AG10803 (cell line): Measurements from ENCODE around the gene KRTAP9-8.
"Not testable (repeated sequence)": the region's sequence is repeated elsewhere in the genome, so short reads cannot be mapped to it uniquely, and the experiment has no call there.

Experiments used
- DNase-seq: peaks from one replicate; pipeline ENCODE4 v3.0.0; 2010; ENCODE audit warnings: low read depth
- H3K4me3 ChIP-seq: 2 replicates; pipeline ENCODE4 v1.5.1; 2011; ENCODE audit warnings: mild to moderate bottlenecking, low read length, control low read depth
- TF ChIP-seq, protein P1 (sequence below): conservative IDR thresholded peaks from 2 replicates; pipeline ENCODE4 v1.5.1; 2011; ENCODE audit warnings: mild to moderate bottlenecking, low read length, control low read depth, inconsistent platforms

KRTAP9-8 gene, protein sequence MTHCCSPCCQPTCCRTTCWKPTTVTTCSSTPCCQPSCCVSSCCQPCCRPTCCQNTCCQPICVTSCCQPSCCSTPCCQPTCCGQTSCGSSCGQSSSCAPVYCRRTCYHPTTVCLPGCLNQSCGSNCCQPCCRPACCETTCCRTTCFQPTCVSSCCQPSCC

DNA sequence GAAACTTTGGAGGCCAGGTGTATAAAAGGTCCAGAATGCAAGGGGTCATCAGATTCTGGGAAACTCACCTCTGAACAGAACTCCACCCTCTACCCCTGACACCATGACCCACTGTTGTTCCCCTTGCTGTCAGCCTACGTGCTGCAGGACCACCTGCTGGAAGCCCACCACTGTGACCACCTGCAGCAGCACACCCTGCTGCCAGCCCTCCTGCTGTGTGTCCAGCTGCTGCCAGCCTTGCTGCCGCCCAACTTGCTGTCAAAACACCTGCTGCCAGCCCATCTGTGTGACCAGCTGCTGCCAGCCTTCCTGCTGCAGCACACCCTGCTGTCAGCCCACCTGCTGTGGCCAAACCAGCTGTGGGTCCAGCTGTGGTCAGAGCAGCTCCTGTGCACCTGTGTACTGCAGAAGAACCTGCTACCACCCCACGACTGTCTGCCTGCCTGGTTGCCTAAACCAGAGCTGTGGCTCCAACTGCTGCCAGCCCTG lies at the start of gene KRTAP9-8:
Gene KRTAP9-8, plus strand, starts transcription at position 51 of the 489 bp plus-strand sequence. Its CDS starts 53 bp downstream, at position 104.
- not testable (repeated sequence) for DNase-seq, H3K4me3 ChIP-seq

DNA sequence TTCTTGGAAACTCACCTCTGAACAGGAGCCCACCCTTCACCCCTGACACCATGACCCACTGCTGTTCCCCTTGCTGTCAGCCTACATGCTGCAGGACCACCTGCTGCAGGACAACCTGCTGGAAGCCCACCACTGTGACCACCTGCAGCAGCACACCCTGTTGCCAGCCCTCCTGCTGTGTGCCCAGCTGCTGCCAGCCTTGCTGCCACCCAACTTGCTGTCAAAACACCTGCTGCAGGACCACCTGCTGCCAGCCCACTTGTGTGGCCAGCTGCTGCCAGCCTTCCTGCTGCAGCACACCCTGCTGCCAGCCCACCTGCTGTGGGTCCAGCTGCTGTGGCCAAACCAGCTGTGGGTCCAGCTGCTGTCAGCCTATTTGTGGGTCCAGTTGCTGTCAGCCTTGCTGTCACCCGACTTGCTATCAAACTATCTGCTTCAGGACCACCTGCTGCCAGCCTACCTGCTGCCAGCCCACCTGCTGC lies 47.9 kb upstream of the KRTAP9-8 start, which contains the start of gene KRTAP9-1:
Gene KRTAP9-1, plus strand, starts transcription at position 51 of the 482 bp plus-strand sequence. Its CDS starts 0 bp downstream, at position 51.
- H3K4me3 ChIP-seq, DNase-seq: not testable (repeated sequence)

DNA sequence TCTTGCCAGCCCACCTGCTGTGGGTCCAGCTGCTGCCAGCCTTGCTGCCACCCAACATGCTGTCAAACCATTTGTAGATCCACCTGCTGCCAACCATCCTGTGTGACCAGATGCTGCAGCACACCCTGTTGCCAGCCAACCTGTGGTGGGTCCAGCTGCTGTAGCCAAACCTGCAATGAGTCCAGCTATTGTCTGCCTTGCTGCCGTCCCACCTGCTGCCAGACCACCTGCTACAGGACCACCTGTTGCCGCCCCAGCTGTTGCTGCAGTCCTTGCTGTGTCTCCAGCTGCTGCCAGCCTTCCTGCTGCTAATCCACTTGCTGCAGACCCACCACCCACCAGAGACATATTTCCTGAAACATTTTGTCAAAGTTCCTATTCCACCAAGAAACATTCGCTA lies 47.5 kb upstream of the KRTAP9-8 start:
- TF ChIP-seq, protein P1, sequence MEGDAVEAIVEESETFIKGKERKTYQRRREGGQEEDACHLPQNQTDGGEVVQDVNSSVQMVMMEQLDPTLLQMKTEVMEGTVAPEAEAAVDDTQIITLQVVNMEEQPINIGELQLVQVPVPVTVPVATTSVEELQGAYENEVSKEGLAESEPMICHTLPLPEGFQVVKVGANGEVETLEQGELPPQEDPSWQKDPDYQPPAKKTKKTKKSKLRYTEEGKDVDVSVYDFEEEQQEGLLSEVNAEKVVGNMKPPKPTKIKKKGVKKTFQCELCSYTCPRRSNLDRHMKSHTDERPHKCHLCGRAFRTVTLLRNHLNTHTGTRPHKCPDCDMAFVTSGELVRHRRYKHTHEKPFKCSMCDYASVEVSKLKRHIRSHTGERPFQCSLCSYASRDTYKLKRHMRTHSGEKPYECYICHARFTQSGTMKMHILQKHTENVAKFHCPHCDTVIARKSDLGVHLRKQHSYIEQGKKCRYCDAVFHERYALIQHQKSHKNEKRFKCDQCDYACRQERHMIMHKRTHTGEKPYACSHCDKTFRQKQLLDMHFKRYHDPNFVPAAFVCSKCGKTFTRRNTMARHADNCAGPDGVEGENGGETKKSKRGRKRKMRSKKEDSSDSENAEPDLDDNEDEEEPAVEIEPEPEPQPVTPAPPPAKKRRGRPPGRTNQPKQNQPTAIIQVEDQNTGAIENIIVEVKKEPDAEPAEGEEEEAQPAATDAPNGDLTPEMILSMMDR: no peak
- DNase-seq: no peak
- H3K4me3 ChIP-seq: no peak overlapping the region

DNA sequence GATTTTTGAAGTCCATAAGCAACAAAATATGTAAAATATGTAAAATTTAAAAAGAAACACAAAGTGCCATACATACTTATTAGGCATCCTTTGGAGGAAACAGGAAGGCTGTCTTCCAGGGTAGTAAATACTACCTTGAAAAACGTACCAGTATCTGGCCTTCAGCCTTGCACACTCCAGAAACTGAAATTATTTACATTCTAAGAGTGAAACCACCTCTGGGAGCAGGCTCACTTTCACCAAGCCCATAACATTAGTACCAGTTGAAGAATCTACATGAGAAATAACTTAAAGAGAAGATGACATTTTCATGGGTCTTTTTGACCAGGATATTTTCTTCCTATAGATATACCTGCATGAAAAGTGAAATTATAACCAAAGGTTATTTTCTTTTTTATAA lies 41.7 kb upstream of the KRTAP9-8 start:
- H3K4me3 ChIP-seq: no peak overlapping the region
- TF ChIP-seq, protein P1: no peak
- no peak for DNase-seq

DNA sequence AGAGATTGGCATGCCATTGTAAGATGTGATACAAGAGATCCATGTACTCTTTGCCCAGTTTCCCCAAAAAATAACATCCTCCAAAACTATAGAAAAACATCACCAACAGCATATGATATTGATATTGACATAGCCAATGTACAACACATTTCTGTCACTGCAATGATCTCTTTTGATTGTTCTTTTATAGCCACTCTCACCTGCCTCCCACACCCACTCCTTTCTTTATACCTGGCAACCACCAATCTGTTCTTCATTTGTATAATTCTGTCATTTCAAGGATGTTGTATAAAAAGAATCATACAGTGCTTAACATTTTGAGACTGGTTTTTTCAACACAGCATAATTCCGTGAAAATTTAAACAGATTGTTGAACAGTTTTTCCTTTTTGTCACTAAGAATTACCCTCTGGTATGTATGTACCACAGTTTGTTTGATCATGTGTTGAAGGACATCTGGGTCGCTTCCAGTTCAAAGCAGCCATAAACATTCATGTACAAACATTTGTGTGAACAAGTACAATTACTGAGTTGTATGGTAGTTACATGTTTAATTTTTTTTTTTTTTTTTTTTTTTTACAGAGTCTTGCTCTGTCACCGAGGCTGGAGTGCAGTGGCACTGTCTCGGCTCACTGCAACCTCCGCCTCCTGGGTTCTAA lies 38.2 kb upstream of the KRTAP9-8 start:
- DNase-seq: no peak
- TF ChIP-seq, protein P1: no peak

DNA sequence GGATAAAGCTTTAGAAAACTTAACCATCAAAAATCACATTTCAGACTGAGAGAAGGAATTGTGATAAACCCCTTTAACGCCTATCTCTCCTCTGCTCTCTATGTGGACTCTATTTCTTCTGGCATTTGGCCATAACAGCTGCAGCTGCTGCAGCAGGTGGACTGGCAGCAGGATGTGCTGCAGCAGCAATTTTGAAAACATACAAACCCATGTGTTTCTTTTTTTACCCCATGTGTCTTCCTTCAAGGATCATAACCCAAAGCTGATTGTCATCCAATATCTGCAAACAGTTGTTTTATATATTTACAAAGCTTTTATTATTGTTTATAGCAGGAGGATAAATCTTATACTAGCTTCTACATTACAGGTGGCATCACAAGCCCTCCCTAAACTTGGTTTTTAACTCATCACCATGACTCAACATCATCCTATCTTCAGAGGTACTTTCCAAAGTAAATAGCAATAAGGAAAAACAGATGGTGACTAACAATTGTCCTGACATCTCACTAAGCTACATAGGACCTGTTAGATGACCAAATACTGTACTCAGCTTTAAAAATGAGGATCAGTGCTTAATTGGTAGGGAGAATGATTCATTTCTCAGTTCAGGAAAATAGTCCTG lies 25.8 kb upstream of the KRTAP9-8 start:
- TF ChIP-seq, protein P1: no peak
- H3K4me3 ChIP-seq: no peak overlapping the region
- DNase-seq: peak; percentile 51

More for the DNA sequence above, 38.2 kb upstream of the KRTAP9-8 start:
- H3K4me3 ChIP-seq: no peak overlapping the region

DNA sequence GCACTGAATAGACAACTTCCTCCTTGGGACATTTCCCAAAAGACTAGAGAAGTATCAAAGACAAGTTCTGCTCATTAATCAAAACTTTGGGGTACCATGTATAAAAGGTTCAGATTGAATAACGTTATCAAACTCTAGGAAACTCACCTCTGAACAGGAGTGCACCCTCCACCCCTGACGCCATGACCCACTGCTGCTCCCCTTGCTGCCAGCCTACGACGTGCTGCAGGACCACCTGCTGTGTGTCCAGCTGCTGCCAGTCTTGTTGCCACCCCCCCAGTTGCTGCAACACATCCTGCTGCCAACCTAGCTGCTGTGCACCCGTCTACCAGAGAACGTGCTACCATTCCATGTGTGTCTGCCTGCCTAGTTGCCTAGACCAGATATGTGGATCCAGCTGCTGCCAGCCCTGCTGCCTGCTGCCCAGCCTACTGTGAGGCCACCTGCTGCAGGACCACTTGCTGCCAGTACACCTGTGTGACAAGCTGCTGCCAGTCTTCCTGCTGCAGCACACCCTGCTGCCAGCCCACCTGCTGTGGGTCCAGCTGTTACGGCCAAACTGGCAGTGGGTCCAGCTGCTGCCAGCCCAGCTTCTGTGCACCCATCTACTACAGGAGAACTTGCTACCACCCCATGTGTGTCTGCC lies 25.2 kb upstream of the KRTAP9-8 start:
- TF ChIP-seq, protein P1: no peak
- no peak for DNase-seq
- H3K4me3 ChIP-seq: no peak overlapping the region
